Activated CD4-positive, CD25-positive, alpha-beta regulatory T cell (primary cell): Measurements from ENCODE around the gene HIVEP1.
"Not testable (repeated sequence)": the region's sequence is repeated elsewhere in the genome, so short reads cannot be mapped to it uniquely, and the experiment has no call there.

Experiments used
- DNase-seq, 4 experiments: peaks; one replicate each; lab custom pipeline; 2025; lab: John Stamatoyannopoulos, UW

The HIVEP1 gene

GRCh38 chr6:12158686-12159415 is 146.7 kb downstream of the HIVEP1 start:
- DNase-seq, result no peak

- DNase-seq, result no peak
Observed at GRCh38 chr6:12160326-12160725, 148.2 kb downstream of the HIVEP1 start.

DNA sequence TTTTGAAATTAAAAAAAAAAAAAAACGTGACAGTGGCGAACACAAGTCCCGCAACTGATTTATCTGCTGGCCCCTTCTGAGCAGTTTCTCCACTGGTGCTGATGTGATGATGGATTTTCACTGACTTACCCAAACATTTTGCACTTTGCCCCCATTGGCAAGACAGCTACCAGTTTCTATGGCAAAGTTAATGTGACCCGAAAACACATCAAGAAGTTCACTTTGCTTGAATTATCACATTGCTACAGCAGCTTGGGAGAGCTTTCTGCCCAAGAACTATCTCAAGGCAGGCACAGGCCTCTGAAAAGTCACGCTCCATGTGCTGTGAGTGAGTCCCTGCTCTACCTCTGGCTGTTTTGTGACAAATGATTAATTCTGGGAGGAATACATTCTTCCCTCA is 150.1 kb downstream of the HIVEP1 start:
- no peak for DNase-seq

GRCh38 chr6:12163149-12163548 is 151.0 kb downstream of the HIVEP1 start:
- peak in 2 of 4 experiments; percentile 9 to 25 for DNase-seq

GRCh38 chr6:12163744-12164507 is 151.8 kb downstream of the HIVEP1 start:
- DNase-seq, result no peak

- DNase-seq, result no peak
Observed at GRCh38 chr6:12164508-12164770, 152.3 kb downstream of the HIVEP1 start.

GRCh38 chr6:12165297-12165696 is 153.2 kb downstream of the HIVEP1 start:
- DNase-seq, result no peak

GRCh38 chr6:12165722-12166280 is 153.7 kb downstream of the HIVEP1 start:
- DNase-seq, result no peak

- DNase-seq, result no peak
Observed at GRCh38 chr6:12169377-12169776, 157.3 kb downstream of the HIVEP1 start.

GRCh38 chr6:12170351-12171092 is 158.4 kb downstream of the HIVEP1 start:
- DNase-seq, result no peak

- no peak for DNase-seq
Observed at GRCh38 chr6:12171717-12172116, 159.6 kb downstream of the HIVEP1 start.

DNA sequence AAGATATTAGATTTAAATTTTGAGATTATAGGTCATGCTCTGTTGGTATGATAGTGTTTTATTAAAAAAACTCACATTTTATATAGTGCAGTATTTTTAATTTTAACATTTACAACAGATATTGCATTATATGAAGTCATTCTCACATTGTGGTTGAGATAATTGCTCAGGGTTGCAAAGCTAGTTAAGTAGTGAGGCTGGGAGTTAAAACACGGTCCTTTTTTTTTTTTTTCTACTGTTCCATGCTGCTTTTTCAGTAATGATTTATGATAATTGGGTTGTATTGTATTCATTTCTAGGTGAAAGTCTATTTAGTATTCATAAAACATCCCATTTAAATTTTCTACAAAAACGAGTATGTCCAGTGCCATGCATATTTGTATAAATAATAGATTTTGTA is 160.5 kb downstream of the HIVEP1 start:
- no peak for DNase-seq

DNA sequence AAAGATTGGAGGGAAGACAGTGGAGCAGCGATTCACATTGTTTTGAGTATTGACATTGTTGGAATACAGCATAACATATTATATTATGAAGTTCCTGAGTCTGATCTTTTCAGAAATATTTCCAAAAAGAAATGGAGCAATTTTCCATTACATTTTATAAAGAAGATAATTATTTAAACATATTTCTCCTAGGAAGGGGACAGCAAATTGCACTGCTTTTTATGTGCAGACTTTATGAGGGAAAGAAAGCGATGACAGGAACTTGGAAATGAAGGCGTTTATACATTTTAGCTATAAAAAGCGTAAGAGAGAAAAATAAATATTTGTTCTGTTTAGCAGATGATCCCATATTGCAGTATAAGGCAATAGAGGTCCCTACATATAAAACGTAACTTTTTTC is 161.1 kb downstream of the HIVEP1 start:
- no peak for DNase-seq

DNA sequence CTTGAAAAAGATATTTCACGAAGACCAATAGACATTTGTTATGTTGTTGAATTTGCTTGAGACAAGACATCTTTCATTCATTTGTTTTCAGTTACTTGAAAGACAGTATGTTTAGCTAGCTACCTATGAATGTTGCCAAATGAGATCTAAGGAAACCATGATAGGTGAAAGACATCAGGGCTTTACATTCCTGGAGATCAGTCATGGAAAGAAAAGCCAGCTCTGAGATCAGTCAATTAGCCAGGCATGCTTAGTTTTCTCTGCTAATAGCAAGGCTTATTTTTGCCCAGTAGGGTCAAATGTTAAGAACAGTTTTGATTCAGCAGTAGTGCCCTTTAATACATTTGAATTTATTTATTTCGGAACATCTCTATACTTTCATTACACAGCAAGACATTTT is 161.5 kb downstream of the HIVEP1 start:
- no peak for DNase-seq

- no peak for DNase-seq
Observed at GRCh38 chr6:12174878-12175277, 162.8 kb downstream of the HIVEP1 start.

DNA sequence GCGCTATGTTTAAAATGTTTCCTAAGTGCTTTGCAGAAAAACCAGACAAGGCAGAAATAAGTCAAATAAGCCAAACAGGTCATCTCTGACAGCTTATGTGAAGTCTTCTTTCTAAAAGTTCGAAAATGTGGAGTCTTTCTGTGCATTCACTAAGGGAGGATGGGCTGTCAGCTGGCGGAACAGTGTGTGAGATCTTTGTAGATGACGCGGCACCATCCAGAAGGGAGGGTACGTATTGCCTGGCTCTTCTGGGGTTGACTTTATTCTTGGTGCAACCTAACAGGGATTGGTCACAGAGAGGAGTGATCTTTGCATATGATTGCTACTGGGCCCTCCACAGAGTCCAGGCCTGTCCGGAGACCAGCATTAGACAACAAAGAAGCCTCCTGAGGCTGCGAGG is 163.5 kb downstream of the HIVEP1 start:
- DNase-seq, result no peak

GRCh38 chr6:12176782-12177181 is 164.7 kb downstream of the HIVEP1 start:
- not testable (repeated sequence) for DNase-seq

GRCh38 chr6:12178521-12178920 is 166.4 kb downstream of the HIVEP1 start:
- no peak for DNase-seq

GRCh38 chr6:12181481-12181880 is 169.4 kb downstream of the HIVEP1 start:
- no peak for DNase-seq

GRCh38 chr6:12182676-12183075 is 170.6 kb downstream of the HIVEP1 start:
- no peak for DNase-seq

GRCh38 chr6:12185081-12185673 is 173.1 kb downstream of the HIVEP1 start:
- no peak for DNase-seq

DNA sequence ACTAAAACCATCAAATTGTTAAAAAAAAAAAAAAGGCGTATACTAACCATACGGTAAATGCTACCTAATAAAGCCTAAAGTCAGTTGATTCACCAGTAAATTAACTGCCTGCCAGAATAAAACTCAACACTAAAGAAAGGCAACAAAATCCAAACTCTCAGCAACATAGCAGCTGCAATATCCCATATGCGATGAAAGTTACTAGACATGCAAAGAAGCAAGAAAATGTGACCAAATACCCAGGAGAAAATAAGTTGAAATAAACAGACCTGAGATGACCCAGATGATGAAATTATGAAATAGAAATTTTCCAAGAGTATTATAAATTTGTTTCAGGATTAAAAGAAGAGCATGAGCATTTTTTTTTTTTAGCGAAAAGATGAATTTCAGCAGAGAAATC is 174.4 kb downstream of the HIVEP1 start:
- no peak for DNase-seq
